Lung (tissue), 12 donors: ENCODE data around the gene C12orf54. TPM values are rescaled to one million over a fixed set of nuclear protein-coding genes. Genes with fewer than 3 reads are reported as not detected.
"Not testable (repeated sequence)": the region's sequence is repeated elsewhere in the genome, so short reads cannot be mapped to it uniquely, and the experiment has no call there.

Experiments
- ATAC-seq: fragments of 200-7000 bp; cut with Tn5 transposase; one replicate; pipeline ENCODE4 v1.9.1; 2020; ENCODE audit warnings: moderate number of reproducible peaks; ENCODE audit not compliant: insufficient read depth, low FRiP score
- DNase-seq, 3 donors: peaks; one replicate each; pipeline ENCODE4 v3.0.0-alpha.2; 2013 to 2017
- H3K27ac ChIP-seq, 2 donors: one replicate each; pipeline ENCODE4 v1.5.1; 2013; ENCODE audit warnings: mild to moderate bottlenecking in 2 of 2, moderate library complexity in 2 of 2, control low read depth in 1 of 2, inconsistent platforms in 1 of 2, low read depth in 1 of 2, low read length in 1 of 2
- H3K27me3 ChIP-seq, 3 donors: one replicate each; pipeline ENCODE4 v1.5.1; 2013; ENCODE audit warnings: low read length in 2 of 3; ENCODE audit not compliant: control insufficient read depth in 3 of 3, insufficient read depth in 3 of 3
- H3K36me3 ChIP-seq, 4 donors: one replicate each; pipeline ENCODE4 v1.5.1; 2013; ENCODE audit warnings: low read length in 4 of 4, mild to moderate bottlenecking in 1 of 4, moderate library complexity in 1 of 4; ENCODE audit not compliant: control insufficient read depth in 4 of 4, insufficient read depth in 4 of 4
- H3K4me1 ChIP-seq, 5 donors: one replicate each; pipeline ENCODE4 v1.5.1; 2013; ENCODE audit warnings: low read length in 5 of 5, mild to moderate bottlenecking in 2 of 5, moderate library complexity in 1 of 5; ENCODE audit not compliant: control insufficient read depth in 5 of 5, insufficient read depth in 5 of 5
- H3K4me3 ChIP-seq: one replicate; pipeline ENCODE4 v1.5.1; 2013; ENCODE audit warnings: mild to moderate bottlenecking, control low read depth, moderate library complexity
- H3K9ac ChIP-seq, 2 donors: one replicate each; pipeline ENCODE4 v1.5.1; 2013; ENCODE audit warnings: low read length in 2 of 2, control low read depth in 1 of 2; ENCODE audit not compliant: insufficient read depth in 1 of 2
- H3K9me3 ChIP-seq, 4 donors: one replicate each; pipeline ENCODE4 v1.5.1; 2013; ENCODE audit warnings: low read length in 3 of 4, mild to moderate bottlenecking in 1 of 4, moderate library complexity in 1 of 4; ENCODE audit not compliant: control insufficient read depth in 4 of 4, insufficient read depth in 3 of 4
- CTCF ChIP-seq: IDR thresholded peaks from 2 replicates; pipeline ENCODE4 v1.5.1; 2012; ENCODE audit warnings: mild to moderate bottlenecking; ENCODE audit errors: control extremely low read depth, extremely low read depth
- WGBS, 2 donors: extraction: QIAGEN DNeasy Blood & Tissue Kit; methylation state at CpG; one replicate each; pipeline ENCODE4 v1.1.7; 2013; 5-methylcytosine and 5-hydroxymethylcytosine counted together
- polyA plus RNA-seq, 2 donors: library from polyadenylated mRNA; stranded (reverse); fragments of 200-250 nt; gene quantifications; one replicate each; pipeline ENCODE4 v1.2.1, GENCODE V29; 2013
- total RNA-seq, 2 donors: library from RNA; depleted of rRNA in 1 of 2; stranded (reverse); fragments of >200 nt in 1 of 2; gene quantifications; one replicate each; pipeline ENCODE4 v1.2.1, GENCODE V29; 2014 to 2021
- donor health status: control.
- donor health status: control.
- donor health status: Bipolar disorder and iron deficiency.
- donor health status: healthy.
- donor health status: DM: yes; HTN: yes; CAD: no.

C12orf54 gene
- total and polyA plus RNA-seq, 4 donors = 0.21 to 1.5 (median 0.37) TPM

DNA sequence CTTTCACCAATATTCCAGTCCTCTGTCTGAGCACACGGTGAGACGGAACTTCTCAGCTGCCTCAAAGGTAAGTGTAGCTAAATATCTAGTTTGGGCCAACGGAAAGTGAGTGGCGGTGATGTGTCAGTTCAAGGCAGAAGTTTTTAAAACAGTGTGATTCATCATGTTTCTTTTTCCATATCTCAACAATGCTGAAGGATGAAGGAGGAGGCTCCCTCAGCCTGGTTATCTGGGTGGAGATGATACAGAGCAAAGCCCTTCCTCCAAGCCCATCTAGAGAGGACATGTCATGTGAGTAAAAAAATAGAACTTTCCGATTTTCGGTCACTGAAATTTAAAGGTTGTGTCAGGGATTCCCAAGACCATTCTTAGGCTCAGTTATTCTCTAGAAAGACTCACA lies 23.0 kb upstream of the C12orf54 start:
- H3K27ac ChIP-seq = no peak overlapping the region
- no peak for DNase-seq
- WGBS, 2 donors = 92 to 97% methylated on average over 6 of the region's 6 CpGs
- TF ChIP-seq CTCF = no peak
- H3K9me3 ChIP-seq = no peaks in the 10 kb centered on the region
- no peaks in the 10 kb centered on the region for H3K4me1 ChIP-seq
- no peaks in the 10 kb centered on the region for H3K36me3 ChIP-seq
- H3K27me3 ChIP-seq = no peaks in the 10 kb centered on the region
- no peak overlapping the region for H3K4me3 ChIP-seq
- no peak for ATAC-seq
- no peak overlapping the region for H3K9ac ChIP-seq

DNA sequence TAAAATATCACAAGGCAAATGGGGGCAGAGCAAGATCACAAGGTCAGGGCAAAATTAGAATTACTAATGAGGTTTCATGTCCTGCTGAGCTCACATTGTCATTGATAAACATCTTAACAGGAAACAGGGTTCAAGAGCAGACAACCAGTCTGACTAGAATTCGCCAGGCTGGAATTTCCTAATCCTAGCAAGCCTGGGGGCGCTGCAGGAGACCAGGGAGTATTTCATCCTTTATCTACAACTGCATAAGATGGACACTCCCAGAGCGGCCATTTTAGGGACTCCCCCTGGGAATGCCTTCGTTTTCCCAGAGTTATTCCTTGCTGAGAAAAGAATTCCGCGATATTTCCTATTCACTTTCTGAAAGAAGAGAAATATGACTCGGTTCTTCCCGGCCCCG lies 13.3 kb upstream of the C12orf54 start:
- not testable (repeated sequence) for H3K9me3 ChIP-seq, ATAC-seq, H3K27ac ChIP-seq, H3K36me3 ChIP-seq, H3K4me1 ChIP-seq, DNase-seq, H3K9ac ChIP-seq, H3K4me3 ChIP-seq, H3K27me3 ChIP-seq
- 83 to 89% methylated on average over 9 of the region's 9 CpGs for WGBS, 2 donors

DNA sequence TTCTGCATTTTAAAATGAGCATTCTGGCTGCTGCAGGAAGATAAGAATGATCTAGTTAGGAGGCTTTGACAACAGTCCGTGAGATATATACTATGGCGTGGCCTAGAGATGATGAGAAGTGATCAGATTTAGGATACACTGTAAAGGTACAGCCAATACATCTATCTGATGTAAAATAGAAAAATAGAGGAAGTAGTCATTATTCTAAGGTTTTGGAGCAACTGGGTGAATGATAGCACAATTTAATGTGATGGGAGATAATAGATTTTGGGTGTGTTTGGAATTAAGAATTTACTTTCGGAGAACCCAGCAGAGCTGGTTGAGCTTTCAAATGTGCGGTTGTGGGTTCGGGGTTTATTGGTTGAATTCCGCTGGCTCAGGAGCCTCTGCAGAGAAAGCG lies 10.0 kb upstream of the C12orf54 start, which contains the start of gene ANP32D:
Gene ANP32D (plus strand): TSS at position 301 of the 400 bp plus-strand sequence. CDS start 106 bp downstream, outside the sequence.
- ATAC-seq = no peak

DNA sequence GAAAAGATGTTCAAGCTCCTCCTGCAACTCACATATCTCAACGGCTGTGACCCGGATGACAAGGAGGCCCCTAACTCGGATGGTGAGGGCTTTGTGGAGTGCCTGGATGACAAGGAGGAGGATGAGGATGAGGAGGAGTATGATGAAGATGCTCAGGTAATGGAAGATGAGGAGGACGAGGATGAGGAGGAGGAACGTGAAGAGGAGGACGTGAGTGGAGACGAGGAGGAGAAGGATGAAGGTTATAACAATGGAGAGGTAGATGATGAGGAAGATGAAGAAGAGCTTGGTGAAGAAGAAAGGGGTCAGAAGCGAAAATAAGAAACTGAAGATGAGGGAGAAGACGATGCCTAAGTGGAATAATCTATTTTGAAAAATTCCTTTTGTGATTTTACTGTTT lies 9.2 kb upstream of the C12orf54 start:
- no peaks in the 10 kb centered on the region for H3K4me1 ChIP-seq
- no peak for TF ChIP-seq CTCF
- WGBS, 2 donors = 76 to 83% methylated on average over 9 of the region's 9 CpGs
- H3K9ac ChIP-seq = no peak overlapping the region
- peaks cover 0 to 10% (median 4%) of the 10 kb centered on the region in 4 donors for H3K9me3 ChIP-seq
- ATAC-seq (no peak), DNase-seq (no peak)
- H3K4me3 ChIP-seq = no peak overlapping the region
- no peaks in the 10 kb centered on the region for H3K36me3 ChIP-seq
- no peaks in the 10 kb centered on the region for H3K27me3 ChIP-seq
- H3K27ac ChIP-seq = no peak overlapping the region

More for the DNA sequence above, 10.0 kb upstream of the C12orf54 start, which contains the start of gene ANP32D:
- no peak for TF ChIP-seq CTCF
- peaks cover 0 to 10% (median 4%) of the 10 kb centered on the region in 4 donors for H3K9me3 ChIP-seq
- H3K27ac ChIP-seq = peak within 1 kb of the TSS in 1 of 2 donors; percentile 9
- H3K4me3 ChIP-seq = no peak within 1 kb of the TSS
- no peak for DNase-seq
- H3K4me1 ChIP-seq = no peaks in the 10 kb centered on the region
- H3K27me3 ChIP-seq = no peaks in the 10 kb centered on the region
- H3K36me3 ChIP-seq = no peaks in the 10 kb centered on the region
- no peak within 1 kb of the TSS for H3K9ac ChIP-seq
- 95 to 96% methylated on average over 7 of the region's 7 CpGs for WGBS, 2 donors

DNA sequence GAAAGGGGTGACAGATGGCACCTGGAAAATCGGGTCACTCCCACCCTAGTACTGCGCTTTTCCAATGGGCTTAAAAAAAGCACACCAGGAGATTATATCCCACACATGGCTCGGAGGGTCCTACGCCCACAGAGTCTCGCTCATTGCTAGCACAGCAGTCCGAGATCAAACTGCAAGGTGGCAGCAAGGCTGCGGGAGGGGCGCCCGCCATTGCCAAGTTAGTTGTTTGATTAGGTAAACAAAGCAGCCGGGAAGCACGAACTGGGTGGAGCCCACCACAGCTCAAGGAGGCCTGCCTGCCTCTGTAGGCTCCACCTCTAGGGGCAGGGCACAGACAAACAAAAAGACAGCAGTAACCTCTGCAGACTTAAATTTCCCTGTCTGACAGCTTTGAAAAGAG lies 7.8 kb upstream of the C12orf54 start:
- H3K4me3 ChIP-seq, ATAC-seq, H3K9me3 ChIP-seq, H3K4me1 ChIP-seq, H3K27ac ChIP-seq, H3K9ac ChIP-seq, DNase-seq, H3K27me3 ChIP-seq, H3K36me3 ChIP-seq: not testable (repeated sequence)
- 73 to 89% methylated on average over 11 of the region's 11 CpGs for WGBS, 2 donors
